GM08714 (cell line): ENCODE data around the gene SORBS2.

ENCODE experiments used
- H3K4me3 ChIP-seq: fragments of 200-500 bp; sonication (Bioruptor generic); 2 replicates; pipeline ENCODE4 v1.5.1; 2014; ENCODE audit warnings: mild to moderate bottlenecking, low read length, inconsistent platforms
- ZNF274 ChIP-seq: IDR thresholded peaks from 2 replicates; pipeline ENCODE4 v1.6.1; 2012; ENCODE audit warnings: mild to moderate bottlenecking, low read depth, low read length

The SORBS2 gene

DNA sequence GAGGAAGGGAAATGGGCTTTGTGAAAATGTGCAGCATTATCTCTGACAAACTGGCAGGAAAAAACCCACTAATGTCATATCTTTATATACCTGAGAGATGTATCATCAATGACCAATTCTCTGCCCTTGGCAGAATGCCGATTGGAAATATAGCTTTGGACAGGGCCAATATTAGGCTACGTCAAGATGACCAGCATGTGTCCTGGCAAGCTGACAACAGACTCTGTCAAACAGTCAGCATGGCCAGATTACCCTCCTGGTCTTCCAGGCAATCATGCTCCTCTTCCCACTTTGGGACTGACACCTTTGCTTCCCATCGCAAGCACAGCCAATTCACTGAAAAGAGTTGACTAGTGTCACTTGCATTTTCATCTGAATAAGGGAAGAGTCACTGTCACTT lies 57.0 kb downstream of the SORBS2 start:
- no peak overlapping the region for H3K4me3 ChIP-seq
- no peak for TF ChIP-seq ZNF274

DNA sequence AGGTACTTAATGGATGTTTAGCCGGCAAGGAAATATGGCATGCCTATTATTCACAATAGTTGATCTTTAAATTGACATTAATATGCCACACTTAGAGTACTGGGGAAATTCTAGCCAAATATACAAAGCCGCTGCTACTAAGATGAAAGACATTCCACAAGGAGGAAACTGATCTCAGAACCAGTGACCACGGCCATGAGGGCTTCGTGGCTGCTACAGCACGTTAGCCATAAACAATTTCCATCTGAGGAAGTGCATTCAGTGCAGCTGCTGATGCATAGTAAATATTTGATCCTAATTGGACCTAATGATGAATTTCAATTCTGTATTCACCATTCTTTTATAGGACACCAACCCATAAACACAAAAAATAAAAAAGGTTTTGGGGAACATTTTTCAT lies 59.1 kb downstream of the SORBS2 start:
- no peak for TF ChIP-seq ZNF274
- H3K4me3 ChIP-seq, result no peak overlapping the region

DNA sequence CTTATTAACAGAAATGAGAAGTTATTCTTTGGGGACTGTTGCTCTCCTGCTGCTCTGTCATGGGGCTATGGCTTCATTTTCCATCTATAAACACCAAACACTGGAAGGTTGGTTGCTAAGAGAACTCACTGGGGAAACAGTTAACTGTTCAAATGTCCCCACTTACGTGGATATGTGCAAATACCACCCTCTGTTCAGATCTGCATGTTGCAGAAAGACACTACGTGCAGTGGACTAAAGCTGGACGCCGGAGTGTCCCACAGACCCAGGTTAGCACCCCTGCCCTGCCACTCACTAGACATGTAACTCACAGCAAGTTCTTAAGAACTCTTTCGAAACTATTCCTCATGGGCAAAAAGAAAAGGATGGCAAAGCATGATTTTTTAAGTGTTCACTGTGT lies 62.1 kb downstream of the SORBS2 start:
- TF ChIP-seq ZNF274, result no peak
- H3K4me3 ChIP-seq, result no peak overlapping the region

DNA sequence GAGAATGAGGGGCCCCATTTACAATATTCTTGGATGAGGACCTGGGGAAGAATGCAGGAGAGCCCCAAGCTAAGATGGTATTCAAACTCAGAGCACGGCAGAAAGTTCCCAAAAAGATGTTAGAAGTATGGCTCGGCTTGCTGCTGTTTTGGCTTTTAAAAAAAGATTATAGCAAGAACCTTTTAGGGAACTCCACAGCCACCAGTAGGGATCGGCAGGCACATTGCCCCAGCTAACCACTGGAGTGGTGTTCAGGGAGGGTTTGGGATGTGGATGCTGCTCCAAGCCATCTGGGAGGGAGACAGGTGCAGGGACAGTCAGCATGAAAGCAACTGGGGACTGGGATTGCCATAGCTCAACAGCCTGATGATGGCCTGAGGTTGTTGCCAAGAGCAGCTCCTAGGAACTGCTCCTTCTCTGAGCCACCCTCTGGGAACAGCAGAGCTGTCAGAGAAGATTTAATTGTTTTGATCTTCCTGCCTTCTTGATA lies 63.0 kb downstream of the SORBS2 start:
- H3K4me3 ChIP-seq, result no peak overlapping the region
- TF ChIP-seq ZNF274, result no peak

DNA sequence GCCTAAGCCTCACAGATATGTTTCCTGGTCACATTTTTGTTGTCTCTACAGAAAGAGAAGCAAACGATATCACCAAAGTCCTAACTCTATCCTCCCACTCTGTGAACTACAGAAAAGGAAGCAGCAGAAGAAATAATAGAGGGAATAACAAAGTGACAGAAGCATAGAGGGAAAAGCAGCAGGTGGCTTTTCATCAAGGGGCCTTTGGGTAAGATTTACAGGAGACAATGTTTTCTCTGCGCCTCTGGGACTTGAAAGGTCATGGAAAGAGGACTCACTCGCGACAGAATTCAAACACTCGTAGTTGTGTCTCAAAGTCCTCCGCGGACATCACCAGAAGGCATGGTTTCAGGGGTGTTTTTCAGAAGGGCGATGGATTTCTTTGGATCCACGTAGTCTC lies 66.1 kb downstream of the SORBS2 start:
- TF ChIP-seq ZNF274, result no peak

DNA sequence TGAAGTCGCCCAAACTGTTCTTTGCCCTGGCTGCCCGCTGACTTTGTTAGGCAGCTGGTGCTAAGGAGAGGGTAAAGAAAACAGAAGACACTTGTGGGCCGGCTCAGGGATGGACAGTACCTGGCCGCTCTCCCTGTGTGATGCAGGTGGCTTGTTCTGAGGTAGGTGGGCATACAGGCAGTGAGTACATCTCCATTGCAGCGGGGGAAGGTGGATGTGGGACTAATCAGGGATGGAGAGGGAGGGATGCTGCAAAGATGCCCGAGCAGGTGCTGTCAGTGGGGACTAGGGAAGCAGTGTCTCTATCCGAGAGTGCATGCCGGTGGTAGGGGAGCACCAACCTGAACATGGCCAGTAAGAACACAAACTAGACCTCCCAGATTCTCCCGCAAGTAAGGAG lies 67.0 kb downstream of the SORBS2 start:
- no peak for TF ChIP-seq ZNF274
- H3K4me3 ChIP-seq, result no peak overlapping the region

More for the DNA sequence above, 66.1 kb downstream of the SORBS2 start:
- no peak overlapping the region for H3K4me3 ChIP-seq

DNA sequence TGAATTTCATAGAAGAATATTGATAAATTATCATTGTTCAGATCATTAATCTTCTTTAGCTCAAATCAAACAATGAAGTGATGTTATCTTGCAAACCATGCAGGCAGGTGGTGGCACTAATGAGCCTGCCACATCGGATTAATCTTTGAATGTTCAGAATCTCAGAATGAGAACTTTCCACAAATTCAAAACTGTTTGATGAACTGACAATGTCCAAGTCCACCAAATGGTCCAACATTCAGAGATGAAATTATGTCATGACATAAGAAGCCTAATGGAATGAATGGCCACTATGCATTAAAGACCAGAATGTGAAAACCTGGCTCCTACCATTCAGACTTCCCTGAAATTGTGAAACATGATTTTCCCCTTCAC lies 67.5 kb downstream of the SORBS2 start:
- H3K4me3 ChIP-seq, result no peak overlapping the region
- TF ChIP-seq ZNF274, result no peak

DNA sequence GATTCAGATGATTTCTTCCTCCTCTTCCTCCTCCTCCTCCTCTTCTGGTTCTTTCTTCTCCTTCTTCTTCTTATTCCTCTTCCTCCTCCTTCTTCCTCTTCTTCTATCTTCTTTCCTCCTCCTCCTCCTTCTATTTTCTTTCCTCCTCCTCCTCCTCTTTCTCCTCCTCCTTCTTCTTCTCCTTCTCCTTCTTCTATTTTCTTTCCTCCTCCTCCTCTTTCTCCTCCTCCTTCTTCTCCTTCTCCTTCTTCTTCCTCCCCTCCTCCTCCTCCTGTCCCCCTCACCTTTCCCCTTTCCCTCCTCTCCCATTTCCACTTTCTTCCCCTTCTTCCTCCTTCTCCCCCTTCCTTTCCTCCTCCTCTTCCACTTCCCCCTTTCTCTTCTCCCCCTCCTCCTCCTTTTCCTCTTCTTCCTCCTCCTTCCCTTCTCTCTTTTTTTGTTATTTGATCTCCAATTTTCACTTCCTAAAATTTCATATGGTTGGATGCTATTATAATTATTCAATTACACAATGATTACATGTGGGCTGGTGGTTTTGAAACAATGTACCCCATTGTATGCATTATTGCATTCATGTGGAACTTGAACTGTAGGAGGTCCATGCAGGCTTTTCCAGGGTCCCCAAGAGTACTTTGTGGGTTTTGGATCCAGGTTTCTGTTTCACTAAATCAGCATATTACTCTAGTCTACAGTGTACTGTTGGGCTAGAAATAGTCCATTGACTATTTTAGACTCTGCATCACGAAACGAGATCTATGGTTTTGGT lies 68.1 kb downstream of the SORBS2 start:
- TF ChIP-seq ZNF274, result no peak
- no peak overlapping the region for H3K4me3 ChIP-seq

DNA sequence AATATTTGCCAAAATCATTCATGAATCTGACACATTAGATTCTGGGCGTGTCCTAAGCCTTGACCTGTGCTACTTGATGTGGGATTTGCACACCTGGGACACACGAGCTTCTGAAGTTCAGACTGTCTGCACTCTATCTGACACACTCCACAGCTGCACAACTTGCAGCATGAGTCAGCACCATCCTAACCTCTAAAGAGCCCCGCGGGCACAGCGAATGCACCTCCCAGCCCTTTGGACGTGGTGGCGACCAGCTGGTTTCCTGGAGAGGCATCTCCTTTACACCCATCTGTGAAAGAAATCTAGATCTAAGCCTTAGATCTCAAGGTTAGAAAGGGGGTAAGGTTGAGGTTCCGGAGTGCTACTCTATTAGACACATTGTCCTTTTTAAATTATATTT lies 69.2 kb downstream of the SORBS2 start:
- TF ChIP-seq ZNF274, result no peak
- H3K4me3 ChIP-seq, result no peak overlapping the region

DNA sequence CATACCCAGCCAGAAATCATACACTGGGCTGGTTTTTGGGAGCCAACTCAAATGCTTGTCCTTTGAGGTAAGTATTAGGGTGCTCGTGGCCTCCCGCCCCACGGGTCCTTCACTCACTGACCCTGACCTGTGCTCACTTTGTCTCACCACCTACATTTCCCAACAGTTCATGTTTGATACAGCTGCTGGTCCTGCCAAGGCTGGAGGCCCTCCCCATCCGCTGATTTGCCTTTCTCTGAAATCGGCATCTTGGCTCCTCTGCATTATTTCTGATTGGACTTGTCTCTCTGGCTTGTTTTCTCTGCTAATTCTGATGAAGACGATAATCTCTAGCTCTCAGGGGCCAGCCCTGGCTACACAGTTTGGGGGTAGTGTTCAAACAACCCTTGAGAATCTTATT lies 70.2 kb downstream of the SORBS2 start:
- TF ChIP-seq ZNF274, result no peak
- no peak overlapping the region for H3K4me3 ChIP-seq

DNA sequence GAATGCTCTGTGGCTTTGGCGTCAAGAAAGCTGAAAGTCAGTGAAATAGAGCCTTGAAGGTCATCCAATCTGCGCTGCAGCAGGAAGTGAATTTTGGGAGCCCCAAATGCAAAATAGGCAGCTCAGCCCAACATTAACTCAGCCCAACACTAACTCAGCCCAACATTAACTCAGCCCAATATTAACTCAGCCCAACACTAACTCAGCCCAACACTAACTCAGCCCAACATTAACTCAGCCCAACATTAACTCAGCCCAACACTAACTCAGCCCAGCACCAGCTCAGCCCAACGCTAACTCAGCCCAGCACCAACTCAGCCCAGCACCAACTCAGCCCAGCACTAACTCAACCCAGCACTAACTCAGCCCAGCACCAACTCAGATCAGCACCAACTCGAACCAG lies 71.5 kb downstream of the SORBS2 start:
- H3K4me3 ChIP-seq, result no peak overlapping the region
- TF ChIP-seq ZNF274, result no peak

DNA sequence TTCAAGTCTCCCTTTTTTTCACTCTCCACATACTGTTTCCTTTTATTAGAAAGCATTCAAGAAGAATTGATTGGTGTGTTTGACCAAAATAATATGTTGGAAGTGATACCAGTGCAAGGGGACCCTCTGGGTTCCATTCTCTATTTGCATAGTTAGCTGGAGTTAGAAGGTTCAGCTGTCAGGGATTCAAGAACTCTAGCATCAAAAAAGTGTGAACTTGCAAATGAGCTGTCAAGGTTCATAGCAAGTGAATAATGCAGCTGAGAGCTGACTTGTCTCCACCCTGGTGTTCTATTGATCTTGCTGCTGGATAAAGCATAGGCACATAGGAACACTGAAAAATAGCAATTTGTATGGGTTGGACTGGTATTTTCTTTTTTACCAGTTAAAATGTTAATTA lies 73.2 kb downstream of the SORBS2 start:
- H3K4me3 ChIP-seq, result no peak overlapping the region
- TF ChIP-seq ZNF274, result no peak

DNA sequence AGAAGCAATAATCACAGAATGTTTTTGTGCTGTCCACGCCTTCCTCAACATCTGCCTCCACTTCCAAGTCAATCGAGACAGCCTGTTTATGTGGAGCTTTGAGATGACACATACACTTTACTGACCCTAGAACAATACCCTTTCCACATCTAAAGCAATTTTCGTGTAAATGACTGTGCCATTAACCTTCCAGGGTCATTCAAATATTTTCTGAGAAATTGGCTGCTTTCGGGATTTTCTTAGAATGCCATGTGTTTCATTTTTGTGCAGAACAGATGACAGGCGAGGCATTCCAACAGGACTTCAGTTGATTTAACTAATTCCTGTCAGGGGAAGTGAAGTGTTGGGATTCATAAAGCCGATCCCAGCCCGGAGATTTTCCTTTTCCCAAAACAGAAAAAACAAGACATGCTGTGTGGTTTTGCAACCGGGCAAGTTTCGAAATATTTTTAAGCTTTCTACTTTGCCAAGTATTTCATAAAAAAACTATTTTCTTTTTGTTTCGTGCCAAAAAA lies 73.9 kb downstream of the SORBS2 start:
- no peak overlapping the region for H3K4me3 ChIP-seq
- no peak for TF ChIP-seq ZNF274

DNA sequence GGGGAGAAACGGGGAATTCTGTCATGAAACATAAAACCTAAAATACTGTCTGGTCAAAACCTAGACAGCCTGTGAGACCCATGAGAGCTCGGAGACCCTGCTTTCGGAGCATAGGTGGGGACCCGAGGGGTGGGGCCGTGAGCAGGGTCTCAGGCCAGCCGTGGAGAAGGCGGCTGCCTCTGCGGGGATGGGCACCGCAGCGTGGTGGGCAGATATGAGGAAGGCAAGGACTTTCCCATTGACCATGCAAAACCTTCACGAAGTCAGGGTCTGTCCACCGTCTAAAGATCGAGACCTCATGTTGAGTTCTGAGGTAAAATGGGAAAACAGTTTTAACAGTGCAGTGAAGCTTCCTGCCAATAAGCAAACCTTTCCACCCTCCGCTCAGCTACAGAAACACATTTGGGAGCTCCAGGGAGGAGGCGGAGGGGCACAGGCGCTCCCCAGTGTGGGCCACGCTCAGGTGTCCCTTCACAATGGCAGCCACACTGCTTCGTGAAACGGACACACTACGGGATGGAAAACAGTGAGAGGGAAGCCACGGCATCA lies 74.4 kb downstream of the SORBS2 start:
- H3K4me3 ChIP-seq, result no peak overlapping the region
- TF ChIP-seq ZNF274, result no peak

DNA sequence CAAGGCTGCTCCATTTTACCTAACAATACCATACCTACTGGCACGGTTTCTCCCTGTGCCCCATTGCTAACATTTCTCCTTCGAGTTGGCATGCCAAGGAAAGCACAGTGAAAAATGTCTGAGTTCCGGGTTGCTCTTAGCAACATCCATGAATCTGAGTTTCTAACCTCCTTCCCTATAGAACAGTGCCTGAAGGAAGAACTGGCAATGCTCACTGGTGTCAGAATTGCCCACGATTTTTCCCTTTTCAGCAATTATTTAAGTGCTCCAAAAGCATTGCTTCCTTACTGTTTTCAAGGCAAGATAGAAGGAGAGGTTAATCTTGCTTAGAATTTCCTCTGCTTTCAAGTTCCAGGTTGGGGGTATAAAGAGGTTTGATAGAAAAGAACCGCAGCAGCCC lies 75.1 kb downstream of the SORBS2 start:
- no peak for TF ChIP-seq ZNF274
- no peak overlapping the region for H3K4me3 ChIP-seq

DNA sequence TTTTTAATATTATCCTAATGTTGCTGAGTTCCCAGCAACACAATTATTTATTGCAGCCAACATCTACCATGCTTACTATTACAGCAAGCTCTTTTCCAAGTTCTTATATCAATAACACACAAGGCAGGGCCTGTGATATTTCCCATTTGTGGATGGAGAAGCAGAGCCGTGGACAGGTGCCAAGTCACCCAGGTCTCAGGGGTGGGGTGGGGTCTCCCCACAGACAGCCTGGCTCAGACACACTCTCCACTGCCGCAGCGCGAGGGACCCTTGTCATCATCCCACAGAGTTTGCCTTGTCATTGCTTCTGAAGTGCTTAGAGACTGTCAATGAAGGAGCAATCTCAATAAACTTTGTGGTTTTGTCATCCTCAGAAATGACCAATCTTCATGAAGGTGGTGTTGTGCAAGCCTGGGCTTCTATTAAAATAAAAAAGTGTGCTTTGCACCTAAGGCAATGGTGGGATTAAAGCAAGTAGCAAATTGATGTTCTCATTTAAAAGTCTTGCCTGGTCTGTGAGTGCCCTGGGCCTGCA lies 76.1 kb downstream of the SORBS2 start:
- no peak for TF ChIP-seq ZNF274

More for the DNA sequence above, 76.1 kb downstream of the SORBS2 start:
- no peak overlapping the region for H3K4me3 ChIP-seq
